HG03354 (cell line): ENCODE data around the gene SLBP.

ENCODE experiments used
- ATAC-seq: cut with Tn5 transposase; IDR thresholded peaks from one replicate; pipeline ENCODE4 v1.9.1; 2021; ENCODE audit warnings: mild to moderate bottlenecking; ENCODE audit not compliant: unreplicated experiment, poor library complexity, severe bottlenecking

The SLBP gene

GRCh38 chr4:1712216-1713002, at the start of gene SLBP:
SLBP (minus strand) TSS chr4:1712319; CDS start chr4:1712188, 131 bp downstream.
- peak; percentile 83 for ATAC-seq

- ATAC-seq = no peak
Observed at GRCh38 chr4:1761130-1761689, 49.1 kb upstream of the SLBP start.

GRCh38 chr4:1760521-1761071, 48.5 kb upstream of the SLBP start:
- ATAC-seq = no peak

- ATAC-seq = no peak
Observed at GRCh38 chr4:1759818-1760223, 47.7 kb upstream of the SLBP start.

- no peak for ATAC-seq
Observed at GRCh38 chr4:1759170-1759817, 47.2 kb upstream of the SLBP start.

GRCh38 chr4:1758306-1759121, 46.4 kb upstream of the SLBP start:
- no peak for ATAC-seq

GRCh38 chr4:1757836-1758235, 45.7 kb upstream of the SLBP start:
- ATAC-seq = no peak

- no peak for ATAC-seq
Observed at GRCh38 chr4:1756893-1757779, 45.0 kb upstream of the SLBP start.

- ATAC-seq = no peak
Observed at GRCh38 chr4:1756079-1756478, 44.0 kb upstream of the SLBP start.

- no peak for ATAC-seq
Observed at GRCh38 chr4:1755297-1755696, 43.2 kb upstream of the SLBP start.

- no peak for ATAC-seq
Observed at GRCh38 chr4:1754336-1754735, 42.2 kb upstream of the SLBP start.

- ATAC-seq = no peak
Observed at GRCh38 chr4:1753697-1754311, 41.7 kb upstream of the SLBP start.

- ATAC-seq = no peak
Observed at GRCh38 chr4:1753294-1753696, 41.2 kb upstream of the SLBP start.

GRCh38 chr4:1752284-1753041, 40.3 kb upstream of the SLBP start:
- no peak for ATAC-seq

- no peak for ATAC-seq
Observed at GRCh38 chr4:1751919-1752283, 39.8 kb upstream of the SLBP start.

- ATAC-seq = no peak
Observed at GRCh38 chr4:1751155-1751918, 39.2 kb upstream of the SLBP start.
